K562 (cell line): ENCODE results near the gene STX18. TPM values are rescaled to one million over a fixed set of nuclear protein-coding genes. Genes with fewer than 3 reads are reported as not detected.

Experiments
- ARID3A ChIP-seq: IDR thresholded peaks from 2 replicates; pipeline ENCODE4 v1.6.1; 2012; ENCODE audit warnings: low read depth, low read length, improper control_type of control experiment, borderline replicate concordance
- BRF1 ChIP-seq: IDR thresholded peaks from 3 replicates; pipeline ENCODE4 v1.6.1; 2011; ENCODE audit warnings: borderline replicate concordance, mild to moderate bottlenecking; ENCODE audit not compliant: insufficient read length; ENCODE audit errors: extremely low read depth
- CEBPB ChIP-seq: fragments of 450-650 bp; IDR thresholded peaks from 2 replicates; pipeline ENCODE4 v1.6.1; 2016; ENCODE audit warnings: missing genetic modification characterization, missing compliant biosample characterization
- CXXC5 ChIP-seq: fragments of 250-450 bp; sonication (Bioruptor Pico); IDR thresholded peaks from 2 replicates; pipeline ENCODE4 v1.8.0; 2022; ENCODE audit warnings: inconsistent platforms, mild to moderate bottlenecking, moderate library complexity
- E2F3 ChIP-seq: fragments of 250-450 bp; sonication (Bioruptor Pico); IDR thresholded peaks from 2 replicates; pipeline ENCODE4 v1.4.0; 2020; ENCODE audit warnings: mild to moderate bottlenecking
- ESRRA ChIP-seq: fragments of 450-650 bp; IDR thresholded peaks from 2 replicates; pipeline ENCODE4 v1.6.1; 2014; ENCODE audit warnings: low read depth, mild to moderate bottlenecking, moderate library complexity, borderline replicate concordance
- GABPB1 ChIP-seq: sonication (generic); formaldehyde crosslinking; IDR thresholded peaks from 2 replicates; pipeline ENCODE4 v1.8.0; 2022; ENCODE audit warnings: mild to moderate bottlenecking, missing genetic modification reagents
- HES1 ChIP-seq: fragments of 450-650 bp; IDR thresholded peaks from 2 replicates; pipeline ENCODE4 v1.6.1; 2016; ENCODE audit warnings: low read depth, mild to moderate bottlenecking, moderate library complexity
- HEY1 ChIP-seq: fragments of 250-450 bp; sonication (Bioruptor Pico); IDR thresholded peaks from 2 replicates; pipeline ENCODE4 v1.5.0; 2020; ENCODE audit warnings: mild to moderate bottlenecking, moderate library complexity, borderline replicate concordance
- ILF3 ChIP-seq: fragments of 450-650 bp; IDR thresholded peaks from 2 replicates; pipeline ENCODE4 v1.6.1; 2018; ENCODE audit warnings: antibody characterized with exemption, mild to moderate bottlenecking, moderate library complexity, borderline replicate concordance
- LEF1 ChIP-seq: fragments of 450-650 bp; IDR thresholded peaks from 2 replicates; pipeline ENCODE4 v1.6.1; 2016; ENCODE audit warnings: mild to moderate bottlenecking
- MTA1 ChIP-seq: fragments of 450-650 bp; IDR thresholded peaks from 2 replicates; pipeline ENCODE4 v1.6.1; 2017; ENCODE audit warnings: borderline replicate concordance
- MTA3 ChIP-seq: fragments of 450-650 bp; formaldehyde crosslinking; IDR thresholded peaks from 2 replicates; pipeline ENCODE4 v1.6.1; 2017; ENCODE audit warnings: mild to moderate bottlenecking, borderline replicate concordance
- NFE2L1 ChIP-seq: fragments of 450-650 bp; IDR thresholded peaks from 2 replicates; pipeline ENCODE4 v1.6.1; 2016; ENCODE audit warnings: missing genetic modification characterization, low read depth, mild to moderate bottlenecking, missing compliant biosample characterization, moderate library complexity, borderline replicate concordance
- NR2C1 ChIP-seq, 2 experiments: fragments of 450-650 bp; IDR thresholded peaks; 2 replicates each; pipeline ENCODE4 v1.6.1; 2017; ENCODE audit warnings: mild to moderate bottlenecking in 2 of 2, antibody characterized with exemption in 1 of 2, inconsistent platforms in 1 of 2, missing compliant biosample characterization in 1 of 2, missing genetic modification characterization in 1 of 2
- NUFIP1 ChIP-seq: fragments of 450-650 bp; IDR thresholded peaks from 2 replicates; pipeline ENCODE4 v1.6.1; 2018; ENCODE audit not compliant: partially characterized antibody
- RFX7 ChIP-seq: fragments of 250-450 bp; sonication (Bioruptor Pico); IDR thresholded peaks from 2 replicates; pipeline ENCODE4 v1.5.1; 2021; ENCODE audit warnings: mild to moderate bottlenecking
- STAG1 ChIP-seq: sonication (generic); formaldehyde crosslinking; IDR thresholded peaks from 2 replicates; pipeline ENCODE4 v1.5.0; 2020; ENCODE audit warnings: missing genetic modification reagents, borderline replicate concordance
- ZBTB26 ChIP-seq: fragments of 450-650 bp; formaldehyde crosslinking; IDR thresholded peaks from 2 replicates; pipeline ENCODE4 v1.4.0; 2022; ENCODE audit warnings: missing genetic modification characterization
- ZNF512 ChIP-seq: IDR thresholded peaks from 2 replicates; pipeline ENCODE4 v1.6.1; 2016; ENCODE audit warnings: missing genetic modification characterization, missing compliant biosample characterization
- polyA plus RNA-seq, 8 experiments: library from polyadenylated mRNA; depleted of rRNA in 4 of 8; stranded (reverse) in 5 of 8; unstranded in 3 of 8; fragments of >200 nt; fragmentation: Nextera tagmentation in 2 of 8; fragmentation: Illumina TruSeq in 1 of 8; extraction: Ambion mirVana in 2 of 8; extraction: Trizol in 1 of 8; gene quantifications; 2 replicates each; pipeline versions ENCODE4 v1.2.1 to v1.2.3, GENCODE V29; 2011 to 2014; ENCODE audit warnings: inconsistent platforms in 1 of 8, missing spikeins in 1 of 8
- total RNA-seq, 7 experiments: library from RNA; depleted of rRNA in 6 of 7; stranded (reverse); fragments of >200 nt in 6 of 7; fragmentation: Illumina TruSeq in 2 of 7; extraction: Trizol in 2 of 7; gene quantifications; 2 replicates each; pipeline versions ENCODE4 v1.2.1 to v1.2.3, GENCODE V29; 2011 to 2021; ENCODE audit warnings: low replicate concordance in 1 of 7

STX18 gene
- total and polyA plus RNA-seq, 9 of the 15 experiments (the other 6 are each of a cell fraction or from before 2014, with no cell fraction given) = 6.2 to 41.7 (median 22.7) TPM

- TF ChIP-seq HES1 = no peak
- TF ChIP-seq E2F3 (CRISPR knock-in tag) = peak; percentile 81; the same call in 1 of the 2 replicates
- peak; percentile 95 for TF ChIP-seq MTA3
- no peak for TF ChIP-seq ZNF512 (tag)
- no peak for TF ChIP-seq ZBTB26 (CRISPR knock-in tag)
- peak; percentile 98 for TF ChIP-seq MTA1
- TF ChIP-seq ILF3 = no peak
- TF ChIP-seq ESRRA = peak; percentile 98
- TF ChIP-seq NUFIP1 = no peak
- no peak for TF ChIP-seq CEBPB (tag)
- TF ChIP-seq HEY1 (CRISPR knock-in tag) = no peak
- TF ChIP-seq NFE2L1 (tag) = no peak
- TF ChIP-seq GABPB1 (CRISPR knock-in tag) = peak; percentile 99
- TF ChIP-seq LEF1 = peak; percentile 48; the same call in 1 of the 2 replicates
- TF ChIP-seq BRF1 = no peak
- peak; percentile 94 for TF ChIP-seq NR2C1 (IDR thresholded peaks at IDR 0.05)
- TF ChIP-seq NR2C1 (tag; IDR thresholded peaks at IDR 0.05) = peak; percentile 93
- peak; percentile 95 for TF ChIP-seq CXXC5
- no peak for TF ChIP-seq STAG1 (CRISPR knock-in tag)
- TF ChIP-seq RFX7 (CRISPR knock-in tag) = no peak
- TF ChIP-seq ARID3A = no peak
Observed at GRCh38 chr4:4541661-4542570, at the start of gene STX18 (continued).
